Measurements from ENCODE around the gene BATF3. TPM values are rescaled to one million over a fixed set of nuclear protein-coding genes. Genes with fewer than 3 reads are reported as not detected.

BATF3 gene
- total and polyA plus RNA-seq, 2 of the 4 experiments (the other 2 are of a cell fraction) = 1.6 to 3.9 TPM

DNA sequence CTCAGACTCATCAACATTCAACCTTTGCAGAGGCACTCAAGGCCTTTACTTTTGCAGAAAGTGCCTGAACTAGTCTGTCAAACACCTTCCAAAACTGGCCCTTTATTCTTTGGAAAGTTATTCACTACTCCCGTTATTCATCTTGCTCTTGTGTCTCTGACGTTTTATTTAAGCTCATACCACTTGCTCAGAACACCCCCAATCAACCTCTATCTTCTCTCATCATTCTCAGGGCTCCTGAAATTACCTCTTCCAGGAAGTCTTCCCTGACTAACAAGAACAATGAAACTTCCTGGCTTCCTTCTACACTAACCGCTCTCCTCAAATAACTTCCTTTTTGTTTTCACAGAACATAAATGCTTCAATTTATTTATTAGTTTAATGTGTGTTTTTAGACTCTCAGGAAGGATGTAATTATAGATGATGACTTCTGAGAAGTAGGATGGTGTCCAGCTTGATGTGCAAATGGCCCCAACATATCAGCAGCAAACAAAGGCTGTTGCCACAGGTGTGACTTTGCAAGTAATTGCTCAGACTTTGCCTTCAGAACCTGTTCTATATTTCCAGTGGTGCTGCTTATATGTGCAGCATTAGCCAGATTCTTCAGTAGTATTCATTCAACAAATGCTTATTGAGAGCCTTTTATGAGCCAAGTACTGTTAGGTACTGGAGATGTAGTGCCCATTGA is 22.8 kb upstream of the BATF3 start:
- Histone ChIP-seq H3K4ac (ENCODE audit: low read depth, low read length) (0 out of 2 replicates have a peak overlapping the region, but pooled peaks have one; percentile 57), H2BK5ac (ENCODE audit: low read depth, low read length, poor library complexity, severe bottlenecking) (no peak overlapping the region), H3K18ac (ENCODE audit: low read depth, low read length) (no peak overlapping the region), H2BK15ac (ENCODE audit: low read depth, low read length) (no peak overlapping the region), H3K14ac (replicated peaks; ENCODE audit: low read depth, low read length) (no peak overlapping the region), H4K5ac (ENCODE audit: low read depth, low read length) (no peak overlapping the region), H3K79me1 (ENCODE audit: low read depth in 1 of 2, low read length in 2 of 2) (no peaks in the 10 kb centered on the region), H3K27me3 (ENCODE audit: control insufficient read depth, insufficient read depth, low read length) (no peaks in the 10 kb centered on the region), H4K91ac (ENCODE audit: insufficient read depth, low read depth, low read length) (no peak overlapping the region), H3K9me1 (ENCODE audit: insufficient read depth, low read length) (no peaks in the 10 kb centered on the region), H2AK9ac (replicated peaks; ENCODE audit: low read depth, low read length, poor library complexity) (peak overlapping the region; percentile 8), H4K8ac (ENCODE audit: low read depth in 2 of 2, low read length in 2 of 2) (no peak overlapping the region), H3K56ac (ENCODE audit: extremely low read depth, insufficient read depth, low read length) (no peak overlapping the region), H3K36me3 (ENCODE audit: control insufficient read depth, insufficient read depth, low read length) (no peaks in the 10 kb centered on the region), H2AK5ac (ENCODE audit: low read depth, low read length) (0 out of 2 replicates have a peak overlapping the region, but pooled peaks have one; percentile 25), H3K4me1 (ENCODE audit: control insufficient read depth, insufficient read depth, low read length) (peaks cover 8% of the 10 kb centered on the region; the same call in 1 of the 2 replicates), H3K9ac (ENCODE audit: low read depth, low read length) (no peak overlapping the region), H3K4me2 (ENCODE audit: low read depth, low read length) (no peak overlapping the region), H2BK120ac (ENCODE audit: low read depth, low read length) (no peak overlapping the region), H3K4me3 (ENCODE audit: insufficient read depth, low read depth, low read length) (no peak overlapping the region), H2BK20ac (ENCODE audit: low read depth, low read length) (no peak overlapping the region), H2AFZ (replicated peaks; ENCODE audit: low read length, poor library complexity) (no peak overlapping the region), H3K9me3 (ENCODE audit: control insufficient read depth, insufficient read depth, low read length) (no peaks in the 10 kb centered on the region), H3K27ac (ENCODE audit: insufficient read depth, low read length) (no peak overlapping the region), H3K23ac (ENCODE audit: low read depth, low read length) (no peak overlapping the region), H4K20me1 (ENCODE audit: insufficient read depth, low read length) (no peaks in the 10 kb centered on the region)
- ATAC-seq (ENCODE audit: low read depth) (no peak), DNase-seq (no peak)
- dilution Hi-C loops (cut with HindIII; ENCODE audit: low sequenced_read_pairs, unreplicated experiment) = no loop called here
- WGBS, 2 experiments (ENCODE audit: extremely low coverage in 2 of 2, insufficient read length in 1 of 2) = 100% methylated on average over 2 of the region's 3 CpGs; no CpG with 5 or more reads in 1 of the 2 experiments
- BruUV-seq (replicated peaks) = no TSS peak
- CTCF ChIA-PET = interaction anchor here (1.1 kb wide), 1 partner anchor 57 kb away, joined by 3 read pairs; no protein-coding TSS in a partner anchor
- TF ChIP-seq BHLHE40 (IDR thresholded peaks at IDR 0.05; ENCODE audit: low read depth, low read length) = no peak
- intact Hi-C loops (cut with micrococcal nuclease) = no loop called here
- in situ Hi-C loops (cut with MboI; ENCODE audit: low sequenced_read_pairs) = no loop called here
- POLR2A ChIA-PET (ENCODE audit: unreplicated experiment) = no interaction called here

All from IMR-90 (cell line).